SK-N-SH treated with all-trans-retinoic acid at 6 μM for 48 hours (cell line): Measurements from ENCODE around the gene WDR17.

Experiments used
- ATAC-seq: fragments of 200-7000 bp; cut with Tn5 transposase; 3 replicates; pipeline ENCODE4 v1.9.1; 2020; ENCODE audit warnings: mild to moderate bottlenecking, moderate library complexity
- ARNTL ChIP-seq: fragments of 450-650 bp; formaldehyde crosslinking; IDR thresholded peaks from 2 replicates; pipeline ENCODE4 v1.5.0; 2020; ENCODE audit warnings: low read depth, mild to moderate bottlenecking, moderate library complexity, borderline replicate concordance
- BACH2 ChIP-seq: fragments of 250-450 bp; sonication (Bioruptor Pico); IDR thresholded peaks from 2 replicates; pipeline ENCODE4 v1.9.0; 2021; ENCODE audit warnings: mild to moderate bottlenecking, borderline replicate concordance
- CREB5 ChIP-seq: fragments of 250-450 bp; sonication (Bioruptor Pico); IDR thresholded peaks from 2 replicates; pipeline ENCODE4 v1.5.1; 2020; ENCODE audit warnings: low read depth, mild to moderate bottlenecking, moderate library complexity
- CSRNP3 ChIP-seq: fragments of 250-450 bp; sonication (Bioruptor Pico); IDR thresholded peaks from 2 replicates; pipeline ENCODE4 v1.5.1; 2021; ENCODE audit warnings: mild to moderate bottlenecking, moderate library complexity
- ISL1 ChIP-seq: fragments of 250-450 bp; sonication (Bioruptor Pico); IDR thresholded peaks from 2 replicates; pipeline ENCODE4 v2.1.2; 2022; ENCODE audit warnings: mild to moderate bottlenecking, moderate library complexity
- OSR1 ChIP-seq: fragments of 250-450 bp; sonication (Bioruptor Pico); IDR thresholded peaks from 2 replicates; pipeline ENCODE4 v1.8.0; 2022; ENCODE audit warnings: moderate library complexity, mild to moderate bottlenecking, inconsistent platforms
- POU6F1 ChIP-seq: fragments of 250-450 bp; sonication (Bioruptor Pico); IDR thresholded peaks from 2 replicates; pipeline ENCODE4 v1.8.0; 2021; ENCODE audit warnings: low read depth, mild to moderate bottlenecking, moderate library complexity, borderline replicate concordance
- PPARA ChIP-seq: fragments of 250-450 bp; sonication (Bioruptor Pico); IDR thresholded peaks from 2 replicates; pipeline ENCODE4 v1.5.0; 2020; ENCODE audit warnings: mild to moderate bottlenecking, borderline replicate concordance
- RARB ChIP-seq: fragments of 250-450 bp; sonication (Bioruptor Pico); IDR thresholded peaks from 2 replicates; pipeline ENCODE4 v1.8.0; 2021; ENCODE audit warnings: mild to moderate bottlenecking, moderate library complexity
- SNAI2 ChIP-seq: fragments of 250-450 bp; sonication (Bioruptor Pico); IDR thresholded peaks from 2 replicates; pipeline ENCODE4 v1.5.0; 2020; ENCODE audit warnings: mild to moderate bottlenecking, moderate library complexity
- TSHZ2 ChIP-seq: fragments of 250-450 bp; sonication (Bioruptor Pico); IDR thresholded peaks from 2 replicates; pipeline ENCODE4 v1.5.0; 2020; ENCODE audit warnings: mild to moderate bottlenecking, moderate library complexity
- ZFP3 ChIP-seq: fragments of 250-450 bp; sonication (Bioruptor Pico); IDR thresholded peaks from 2 replicates; pipeline ENCODE4 v1.5.0; 2020; ENCODE audit warnings: mild to moderate bottlenecking, moderate library complexity
- ZFP30 ChIP-seq: fragments of 450-650 bp; formaldehyde crosslinking; IDR thresholded peaks from 2 replicates; pipeline ENCODE4 v1.5.0; 2022; ENCODE audit warnings: mild to moderate bottlenecking, moderate library complexity
- ZNF565 ChIP-seq: fragments of 450-650 bp; formaldehyde crosslinking; conservative IDR thresholded peaks from 2 replicates; pipeline ENCODE4 v1.5.0; 2020; ENCODE audit warnings: low read depth, mild to moderate bottlenecking, moderate library complexity
- ZNF70 ChIP-seq: fragments of 450-650 bp; formaldehyde crosslinking; IDR thresholded peaks from 2 replicates; pipeline ENCODE4 v1.5.0; 2020; ENCODE audit warnings: mild to moderate bottlenecking, moderate library complexity
- ZNF8 ChIP-seq: fragments of 450-650 bp; formaldehyde crosslinking; IDR thresholded peaks from 2 replicates; pipeline ENCODE4 v1.5.0; 2020; ENCODE audit warnings: mild to moderate bottlenecking, moderate library complexity

WDR17 gene

GRCh38 chr4:176226736-176227135 lies 161.1 kb downstream of the WDR17 start:
- TF ChIP-seq ZNF70 (no peak), RARB (CRISPR knock-in tag) (no peak), ZNF8 (CRISPR knock-in tag) (no peak), ZFP3 (CRISPR knock-in tag) (no peak), CREB5 (CRISPR knock-in tag) (no peak), ZNF565 (CRISPR knock-in tag) (no peak), POU6F1 (CRISPR knock-in tag) (no peak), BACH2 (CRISPR knock-in tag) (no peak), ZFP30 (no peak), CSRNP3 (CRISPR knock-in tag) (no peak), PPARA (no peak), OSR1 (CRISPR knock-in tag) (no peak), SNAI2 (CRISPR knock-in tag) (no peak), TSHZ2 (CRISPR knock-in tag) (no peak), ARNTL (CRISPR knock-in tag) (no peak)
- no peak for ATAC-seq

- no peak for ATAC-seq
- TF ChIP-seq POU6F1 (CRISPR knock-in tag): no peak
- no peak for TF ChIP-seq ZNF70
- no peak for TF ChIP-seq ZNF8 (CRISPR knock-in tag)
- TF ChIP-seq ISL1 (CRISPR knock-in tag): no peak
- TF ChIP-seq RARB (CRISPR knock-in tag): no peak
- no peak for TF ChIP-seq PPARA
- no peak for TF ChIP-seq BACH2 (CRISPR knock-in tag)
These were observed 164.0 kb downstream of the WDR17 start for GRCh38 chr4:176229645-176230044.
